H1 (cell line): ENCODE results near the gene SIRT6. TPM values are rescaled to one million over a fixed set of nuclear protein-coding genes. Genes with fewer than 3 reads are reported as not detected.
"Not testable (repeated sequence)": the region's sequence is repeated elsewhere in the genome, so short reads cannot be mapped to it uniquely, and the experiment has no call there.

Source experiments
- CTCF ChIA-PET: fragments of 300-600 bp; sonication (Branson Sonifier 250); formaldehyde crosslinking; loops from one replicate; lab custom pipeline; 2021; ENCODE audit not compliant: partially characterized antibody; lab: Charles Lee
- POLR2A ChIA-PET: fragments of 300-600 bp; sonication (Branson Sonifier 250); formaldehyde crosslinking; loops from one replicate; lab custom pipeline; 2021; ENCODE audit warnings: inconsistent platforms; ENCODE audit not compliant: partially characterized antibody; lab: Charles Lee
- DNase-seq, 2 experiments: peaks; one replicate each; pipeline versions ENCODE4 v3.0.0 to v3.0.0-alpha.2; 2010 to 2022; ENCODE audit warnings: low spot score in 2 of 2, low read depth in 1 of 2, mixed read lengths in 1 of 2
- FAIRE-seq: peaks from 2 replicates; lab custom pipeline; 2011; peaks lifted over from hg19 to GRCh38; lab: Jason Lieb, UNC
- H2AFZ ChIP-seq: 2 replicates; pipeline ENCODE4 v1.8.1; 2012; ENCODE audit warnings: low read length, inconsistent platforms
- H2AK5ac ChIP-seq: 2 replicates; pipeline ENCODE4 v1.6.1; 2013; ENCODE audit warnings: low read depth, low read length
- H2BK120ac ChIP-seq: replicated peaks from 2 replicates; pipeline ENCODE3; 2013; ENCODE audit warnings: low read depth, low read length, inconsistent platforms
- H2BK12ac ChIP-seq: 2 replicates; pipeline ENCODE4 v1.6.1; 2013; ENCODE audit warnings: low read depth, low read length
- H2BK15ac ChIP-seq: 2 replicates; pipeline ENCODE4 v1.6.1; 2013; ENCODE audit warnings: low read length
- H2BK20ac ChIP-seq: 2 replicates; pipeline ENCODE4 v1.6.1; 2013; ENCODE audit warnings: low read length
- H2BK5ac ChIP-seq: 2 replicates; pipeline ENCODE4 v1.6.1; 2013; ENCODE audit warnings: low read depth, low read length
- H3K14ac ChIP-seq: 2 replicates; pipeline ENCODE4 v1.6.1; 2013; ENCODE audit warnings: inconsistent platforms; ENCODE audit not compliant: insufficient read length
- H3K18ac ChIP-seq: 2 replicates; pipeline ENCODE4 v1.6.1; 2013; ENCODE audit warnings: low read length; ENCODE audit errors: extremely low read depth
- H3K23ac ChIP-seq: 2 replicates; pipeline ENCODE4 v1.6.1; 2013; ENCODE audit warnings: inconsistent platforms; ENCODE audit not compliant: insufficient read length
- H3K23me2 ChIP-seq: 2 replicates; pipeline ENCODE4 v1.6.1; 2013; ENCODE audit warnings: low read depth, low read length
- H3K27ac ChIP-seq: 2 replicates; pipeline ENCODE4 v1.6.1; 2011; ENCODE audit warnings: low read depth, low read length, inconsistent platforms
- H3K27me3 ChIP-seq, 4 experiments: replicated peaks in 1 of 4; 1 replicate in 1 of 4; 2 replicates in 3 of 4; pipeline versions ENCODE4 v1.6.1 to v1.8.1; 2011 to 2013; ENCODE audit warnings: low read length in 3 of 4, mild to moderate bottlenecking in 3 of 4, inconsistent platforms in 2 of 4, mixed read lengths in 2 of 4, moderate library complexity in 1 of 4; ENCODE audit not compliant: control insufficient read depth in 3 of 4, insufficient read depth in 3 of 4; ENCODE audit errors: extremely low read depth in 1 of 4
- H3K36me3 ChIP-seq, 4 experiments: 2 replicates each; pipeline versions ENCODE4 v1.6.1 to v1.8.1; 2011 to 2013; ENCODE audit warnings: mild to moderate bottlenecking in 4 of 4, low read length in 3 of 4, moderate library complexity in 2 of 4, control low read depth in 1 of 4, inconsistent platforms in 1 of 4; ENCODE audit not compliant: insufficient read depth in 4 of 4, control insufficient read depth in 2 of 4
- H3K4ac ChIP-seq: replicated peaks from 2 replicates; pipeline ENCODE3; 2013; ENCODE audit warnings: low read length, low read depth, mixed read lengths, inconsistent platforms; ENCODE audit not compliant: insufficient read length
- H3K4me1 ChIP-seq, 4 experiments: replicated peaks in 1 of 4; 1 replicate in 1 of 4; 2 replicates in 3 of 4; pipeline versions ENCODE4 v1.6.1 to v1.8.1; 2011 to 2013; ENCODE audit warnings: low read length in 3 of 4, inconsistent platforms in 2 of 4, mixed read lengths in 1 of 4; ENCODE audit not compliant: insufficient read depth in 4 of 4, control insufficient read depth in 3 of 4
- H3K4me2 ChIP-seq, 2 experiments: 2 replicates each; pipeline versions ENCODE4 v1.6.1 to v1.8.1; 2011 to 2013; ENCODE audit warnings: low read depth in 2 of 2, low read length in 2 of 2, control low read depth in 1 of 2, inconsistent platforms in 1 of 2, mild to moderate bottlenecking in 1 of 2; ENCODE audit not compliant: insufficient read depth in 1 of 2
- H3K4me3 ChIP-seq, 4 experiments: fragments of 200-600, 300-600 bp in 1 of 4; sonication (generic), shearing (Covaris generic), sonication (Bioruptor Twin) in 1 of 4; 2 replicates each; pipeline versions ENCODE4 v1.5.1 to v1.8.1; 2011 to 2016; ENCODE audit warnings: low read length in 4 of 4, low read depth in 3 of 4, control low read depth in 2 of 4, inconsistent platforms in 2 of 4, mild to moderate bottlenecking in 2 of 4, mixed read lengths in 1 of 4, moderate library complexity in 1 of 4; ENCODE audit not compliant: insufficient read depth in 2 of 4; ENCODE audit errors: extremely low read depth in 1 of 4
- H3K56ac ChIP-seq: replicated peaks from 2 replicates; pipeline ENCODE3; 2013; ENCODE audit warnings: low read depth, mild to moderate bottlenecking, mixed read lengths, low read length, inconsistent platforms; ENCODE audit not compliant: insufficient read length
- H3K79me1 ChIP-seq: 2 replicates; pipeline ENCODE4 v1.6.1; 2013; ENCODE audit warnings: low read depth, low read length, control low read depth
- H3K79me2 ChIP-seq, 2 experiments: 2 replicates each; pipeline versions ENCODE4 v1.6.1 to v1.8.1; 2012 to 2013; ENCODE audit warnings: low read length in 2 of 2, mild to moderate bottlenecking in 2 of 2, inconsistent platforms in 1 of 2; ENCODE audit not compliant: insufficient read depth in 2 of 2, control insufficient read depth in 1 of 2
- H3K9ac ChIP-seq, 4 experiments: replicated peaks in 1 of 4; 1 replicate in 1 of 4; 2 replicates in 3 of 4; pipeline versions ENCODE4 v1.6.1 to v1.8.1; 2011 to 2013; ENCODE audit warnings: low read depth in 3 of 4, low read length in 3 of 4, control low read depth in 2 of 4, mild to moderate bottlenecking in 2 of 4, moderate library complexity in 2 of 4, inconsistent platforms in 1 of 4; ENCODE audit errors: extremely low read depth in 1 of 4
- H3K9me3 ChIP-seq, 2 experiments: 2 replicates each; pipeline versions ENCODE4 v1.6.1 to v1.8.1; 2012 to 2013; ENCODE audit warnings: mild to moderate bottlenecking in 2 of 2, moderate library complexity in 2 of 2, control low read depth in 1 of 2, inconsistent platforms in 1 of 2, low read depth in 1 of 2, low read length in 1 of 2, mixed read lengths in 1 of 2; ENCODE audit not compliant: insufficient read depth in 2 of 2
- H4K20me1 ChIP-seq, 2 experiments: replicated peaks in 1 of 2; 2 replicates each; pipeline versions ENCODE3 to v1.8.1; 2011 to 2013; ENCODE audit warnings: inconsistent platforms in 2 of 2, low read length in 2 of 2, mild to moderate bottlenecking in 1 of 2; ENCODE audit not compliant: insufficient read depth in 2 of 2, control insufficient read depth in 1 of 2
- H4K5ac ChIP-seq: 2 replicates; pipeline ENCODE4 v1.6.1; 2013; ENCODE audit warnings: low read length, low read depth, mixed read lengths, inconsistent platforms; ENCODE audit not compliant: insufficient read length
- H4K8ac ChIP-seq: 2 replicates; pipeline ENCODE4 v1.8.0; 2013; ENCODE audit warnings: mild to moderate bottlenecking, moderate library complexity, low read length, inconsistent platforms; ENCODE audit not compliant: insufficient read depth; ENCODE audit errors: extremely low read depth
- H4K91ac ChIP-seq: replicated peaks from 2 replicates; pipeline ENCODE3; 2013; ENCODE audit warnings: low read length, mixed read lengths, inconsistent platforms; ENCODE audit not compliant: insufficient read length
- WGBS, 2 experiments: shearing (Covaris generic) in 1 of 2; methylation state at CpG; one replicate each; pipeline versions ENCODE4 v1.1.6 to v1.1.7; 2013 to 2015; ENCODE audit warnings: low lambda C conversion rate in 2 of 2, mixed read lengths in 2 of 2, inconsistent platforms in 1 of 2, low coverage in 1 of 2, missing lambda C conversion rate in 1 of 2; ENCODE audit not compliant: insufficient replicate concordance in 2 of 2, insufficient coverage in 1 of 2, insufficient read length in 1 of 2; ENCODE audit errors: extremely low coverage in 1 of 2, missing lambda C conversion rate in 1 of 2; 5-methylcytosine and 5-hydroxymethylcytosine counted together
- polyA plus RNA-seq, 7 experiments: library from polyadenylated mRNA; depleted of rRNA in 3 of 7; stranded (reverse) in 5 of 7; unstranded in 2 of 7; fragments of >200 nt in 5 of 7; fragments of 200-250 nt in 2 of 7; gene quantifications; 1 replicate in 5 of 7; 2 replicates in 1 of 7; 4 replicates in 1 of 7; pipeline versions ENCODE4 v1.2.1 to v1.2.3, GENCODE V29; 2011 to 2013; ENCODE audit warnings: missing spikeins in 2 of 7, mixed read lengths in 2 of 7
- total RNA-seq: library from RNA; stranded (reverse); fragmentation: NEBNext Ultra II Directional; extraction: Animal tissue kit (Norgen Biotek cat#: 25700); gene quantifications from 2 replicates; pipeline ENCODE4 v1.2.1, GENCODE V29; 2021

SIRT6 gene
- total and polyA plus RNA-seq, 2 of the 8 experiments (the other 6 are each of a cell fraction or from before 2014, with no cell fraction given): 25.2 to 27.0 TPM

GRCh38 chr19:4231521-4231920 lies 49.2 kb upstream of the SIRT6 start:
- H2BK15ac ChIP-seq, H3K4me1 ChIP-seq, H4K8ac ChIP-seq, H3K23ac ChIP-seq, H2BK5ac ChIP-seq, H3K9ac ChIP-seq, H3K27me3 ChIP-seq, H2AK5ac ChIP-seq, H3K36me3 ChIP-seq, H2BK120ac ChIP-seq, H2AFZ ChIP-seq, DNase-seq, H4K20me1 ChIP-seq, H3K27ac ChIP-seq, H2BK12ac ChIP-seq, H3K79me2 ChIP-seq, H3K4me2 ChIP-seq, FAIRE-seq, H4K5ac ChIP-seq, H4K91ac ChIP-seq, H3K9me3 ChIP-seq, H3K4me3 ChIP-seq, H3K56ac ChIP-seq, H3K18ac ChIP-seq, H2BK20ac ChIP-seq, H3K79me1 ChIP-seq, H3K14ac ChIP-seq, H3K4ac ChIP-seq, H3K23me2 ChIP-seq: not testable (repeated sequence)
- 94% methylated on average over 6 of the region's 6 CpGs; no CpG with 5 or more reads in 1 of the 2 experiments for WGBS, 2 experiments
- CTCF ChIA-PET: interaction anchor here (0.7 to 4.4 kb wide), 5 partner anchors 9 to 123 kb away, joined by 3 to 25 read pairs (median 12); no protein-coding TSS in a partner anchor
- POLR2A ChIA-PET: interaction anchor here (0.6 to 0.9 kb wide), 3 partner anchors 15 to 94 kb away, joined by 3 to 5 read pairs (median 3); partner anchors contain the start of gene YJU2

- CTCF ChIA-PET: interaction anchor here (0.9 kb wide), 3 partner anchors 29 to 74 kb away, joined by 3 to 4 read pairs (median 3); no protein-coding TSS in a partner anchor
- not testable (repeated sequence) for H3K9me3 ChIP-seq, H3K23ac ChIP-seq, H4K20me1 ChIP-seq, H3K4me3 ChIP-seq, H3K4me1 ChIP-seq, H3K9ac ChIP-seq, H3K27me3 ChIP-seq, H2BK120ac ChIP-seq, H3K14ac ChIP-seq, H3K18ac ChIP-seq, H2BK5ac ChIP-seq, FAIRE-seq, H2AK5ac ChIP-seq, H2AFZ ChIP-seq, H3K27ac ChIP-seq, H3K4me2 ChIP-seq, H3K79me2 ChIP-seq, DNase-seq, H2BK15ac ChIP-seq, H3K36me3 ChIP-seq, H2BK20ac ChIP-seq, H4K5ac ChIP-seq, H3K56ac ChIP-seq, H4K91ac ChIP-seq, H2BK12ac ChIP-seq, H4K8ac ChIP-seq, H3K23me2 ChIP-seq, H3K79me1 ChIP-seq, H3K4ac ChIP-seq
- 90% methylated on average over 6 of the region's 6 CpGs; no CpG with 5 or more reads in 1 of the 2 experiments for WGBS, 2 experiments
- POLR2A ChIA-PET: interaction anchor here (0.7 to 1.2 kb wide), 5 partner anchors 12 to 113 kb away, joined by 3 to 5 read pairs (median 3); partner anchors contain the start of genes MPND and YJU2
Measured at GRCh38 chr19:4230237-4230636, 47.9 kb upstream of the SIRT6 start.
